AG20443 (cell line): Measurements from ENCODE around the gene YBEY.
"Not testable (repeated sequence)": the region's sequence is repeated elsewhere in the genome, so short reads cannot be mapped to it uniquely, and the experiment has no call there.

Source experiments
- DNase-seq: peaks from one replicate; pipeline ENCODE4 v3.0.0; 2012; ENCODE audit warnings: low spot score, mixed read lengths

Gene YBEY

GRCh38 chr21:46304955-46305354 is 18.8 kb downstream of the YBEY start:
- no peak for DNase-seq

DNA sequence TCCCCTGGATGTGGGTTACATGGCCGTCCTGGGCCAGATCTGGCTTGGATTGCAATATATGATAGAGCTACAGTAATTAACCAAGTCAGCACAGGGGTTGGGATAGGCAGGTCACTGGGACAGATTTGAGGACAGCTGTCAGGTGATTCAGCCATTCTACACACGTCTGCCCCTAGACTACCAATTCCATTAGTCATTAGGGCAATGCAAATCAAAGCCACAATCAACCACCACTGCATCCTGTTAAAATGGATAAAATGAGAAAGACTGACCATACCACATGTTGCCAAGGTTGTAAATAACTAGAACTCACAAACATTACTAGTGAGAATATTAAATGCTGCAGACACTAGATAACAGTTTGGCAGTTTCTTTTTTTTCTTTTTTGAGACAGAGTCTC is 21.5 kb downstream of the YBEY start:
- no peak for DNase-seq

DNA sequence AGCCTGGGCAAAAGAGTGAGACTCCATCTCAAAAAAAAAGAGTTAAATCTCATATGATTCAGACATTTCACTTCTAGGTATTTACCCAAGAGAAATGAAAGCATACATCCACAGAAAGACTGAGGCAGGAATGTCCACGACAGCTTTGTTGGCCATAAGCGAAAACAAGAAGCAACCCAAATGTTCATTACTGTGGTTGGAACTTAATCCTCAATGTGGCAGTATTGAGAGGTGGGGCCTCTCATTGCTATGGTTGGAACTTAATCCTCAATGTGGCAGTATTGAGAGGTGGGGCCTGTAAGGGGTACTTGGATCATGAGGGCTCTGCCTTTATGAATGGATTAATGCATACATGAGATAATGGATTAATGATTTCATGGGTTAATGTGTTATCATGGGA is 22.3 kb downstream of the YBEY start:
- DNase-seq = no peak

DNA sequence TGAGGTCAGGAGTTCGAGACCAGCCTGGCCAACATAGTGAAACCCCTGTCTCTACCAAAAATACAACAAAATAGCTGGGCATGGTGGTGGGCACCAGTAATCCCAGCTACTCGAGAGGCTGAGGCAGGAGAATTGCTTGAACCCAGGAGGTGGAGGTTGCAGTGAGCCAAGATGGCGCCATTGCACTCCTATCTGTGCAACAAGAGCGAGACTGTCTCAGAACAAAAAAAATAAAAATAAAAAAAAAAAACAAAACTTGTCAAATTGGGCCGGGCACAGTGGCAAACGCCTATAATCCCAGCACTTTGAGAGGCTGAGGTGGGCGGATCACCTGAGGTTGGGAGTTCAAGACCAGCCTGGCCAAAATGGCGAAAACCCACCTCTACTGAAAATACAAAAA is 24.1 kb downstream of the YBEY start:
- DNase-seq = not testable (repeated sequence)

- no peak for DNase-seq
Observed at GRCh38 chr21:46311568-46311967, 25.4 kb downstream of the YBEY start.

DNA sequence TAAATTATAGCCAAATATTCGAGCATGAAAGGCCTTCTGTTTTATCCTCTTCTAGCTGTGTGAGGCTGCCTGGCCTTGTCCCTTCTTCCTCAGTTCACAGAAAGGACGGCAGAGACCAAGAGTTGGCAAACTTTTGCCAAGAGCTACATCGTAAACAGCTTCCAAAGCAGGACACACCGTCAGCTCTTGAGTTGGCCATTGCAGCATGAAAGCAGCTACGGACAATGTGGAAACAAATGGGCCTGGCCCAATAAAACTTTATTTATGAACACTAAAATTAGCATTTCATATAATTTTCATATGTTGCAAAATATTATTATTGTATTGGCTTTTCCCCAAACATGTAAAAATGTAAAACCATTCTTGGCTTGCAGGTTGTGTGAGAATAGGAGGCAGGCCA is 26.8 kb downstream of the YBEY start:
- DNase-seq = no peak

DNA sequence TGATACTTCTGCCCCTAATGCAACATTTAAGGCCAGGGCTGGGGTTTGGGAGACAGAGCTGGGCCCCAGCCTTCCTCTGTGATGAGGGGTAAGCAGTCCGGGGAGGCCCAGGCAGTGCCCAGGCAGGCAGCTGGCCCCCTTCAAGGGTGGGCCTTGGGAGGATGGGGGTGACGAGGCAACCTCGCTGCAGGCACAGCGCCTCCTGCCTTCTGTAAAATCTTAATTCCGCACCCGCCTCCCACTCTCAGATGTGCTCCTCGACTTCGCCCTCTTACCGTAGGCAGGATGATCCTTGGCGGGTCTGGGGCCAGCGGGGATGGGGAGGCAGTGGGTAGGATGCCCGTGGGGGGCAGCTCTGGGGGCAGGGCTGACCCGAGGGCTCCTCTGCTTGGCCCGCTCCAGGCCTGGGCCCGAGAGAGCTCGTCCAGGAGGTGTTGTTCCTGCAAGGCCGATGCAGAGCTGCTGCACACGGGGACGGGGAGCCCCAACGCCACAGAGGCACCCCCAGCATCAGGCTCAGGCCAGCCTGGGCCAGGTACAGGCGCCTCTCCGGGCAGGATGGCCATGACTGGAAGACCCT is 28.4 kb downstream of the YBEY start:
- DNase-seq = no peak

- no peak for DNase-seq
Observed at GRCh38 chr21:46316708-46317324, 30.7 kb downstream of the YBEY start.

DNA sequence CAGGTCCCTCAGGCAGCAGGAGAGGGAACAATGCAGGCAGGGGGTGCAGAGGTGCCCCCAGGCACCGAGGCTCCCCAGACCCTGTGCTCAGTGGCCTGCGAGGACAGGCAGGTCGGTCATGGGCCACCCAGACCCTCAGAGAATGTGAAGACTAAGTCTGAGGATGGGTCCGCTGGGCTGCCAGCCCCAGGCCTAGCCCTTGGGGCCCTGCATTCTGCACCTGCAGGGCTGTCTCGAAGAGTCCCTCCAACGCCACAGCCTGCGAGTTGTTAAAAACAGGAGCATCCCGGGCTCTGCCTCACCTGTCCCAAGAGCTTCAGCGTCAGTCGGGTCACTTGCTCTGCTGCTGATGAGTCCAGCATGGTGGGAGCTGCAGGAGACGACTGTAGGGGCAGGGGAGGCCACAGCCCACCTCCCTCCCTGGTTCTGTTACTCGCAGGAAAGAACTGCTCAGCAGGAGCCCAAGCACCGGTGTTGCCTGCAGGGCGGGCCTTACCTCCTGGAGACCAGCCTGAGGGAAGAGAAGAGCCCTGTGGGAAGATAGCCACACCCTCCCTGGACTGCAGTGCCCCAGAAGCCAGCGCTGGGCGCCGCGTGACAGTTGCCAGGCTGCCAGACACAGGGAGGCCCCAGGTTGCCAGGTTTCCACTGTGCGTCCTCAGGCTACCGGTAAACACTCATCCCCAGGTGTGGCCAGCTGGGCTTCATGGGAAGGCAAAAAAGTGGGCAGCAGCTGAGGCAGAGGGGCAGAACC is 31.7 kb downstream of the YBEY start:
- DNase-seq = no peak

GRCh38 chr21:46318464-46318845 is 32.3 kb downstream of the YBEY start:
- no peak for DNase-seq

GRCh38 chr21:46319186-46319585 is 33.0 kb downstream of the YBEY start:
- no peak for DNase-seq

DNA sequence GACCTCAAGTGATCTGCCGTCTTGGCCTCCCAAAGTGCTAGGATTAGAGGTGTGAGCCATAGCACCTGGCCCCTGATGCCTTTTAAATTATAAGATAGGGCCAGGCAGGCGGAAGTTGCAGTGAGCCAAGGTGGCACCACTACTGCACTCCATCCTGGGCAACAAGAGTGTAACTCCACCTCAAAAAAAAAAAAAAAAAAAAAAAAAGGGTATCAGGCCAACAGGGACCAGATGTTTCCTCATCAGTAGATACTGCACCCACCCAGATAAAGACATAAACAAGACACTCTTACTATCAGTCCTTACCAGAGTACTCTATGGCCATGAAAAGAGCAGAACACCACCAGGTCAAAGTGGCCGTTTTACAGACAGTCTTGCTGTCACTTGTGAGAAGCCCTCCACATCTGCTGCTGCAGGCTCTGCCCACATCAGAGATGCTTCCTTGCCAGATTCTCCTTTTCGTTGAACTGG is 34.2 kb downstream of the YBEY start:
- DNase-seq = no peak

GRCh38 chr21:46322351-46323226 is 36.4 kb downstream of the YBEY start:
- DNase-seq = peak; percentile 40

DNA sequence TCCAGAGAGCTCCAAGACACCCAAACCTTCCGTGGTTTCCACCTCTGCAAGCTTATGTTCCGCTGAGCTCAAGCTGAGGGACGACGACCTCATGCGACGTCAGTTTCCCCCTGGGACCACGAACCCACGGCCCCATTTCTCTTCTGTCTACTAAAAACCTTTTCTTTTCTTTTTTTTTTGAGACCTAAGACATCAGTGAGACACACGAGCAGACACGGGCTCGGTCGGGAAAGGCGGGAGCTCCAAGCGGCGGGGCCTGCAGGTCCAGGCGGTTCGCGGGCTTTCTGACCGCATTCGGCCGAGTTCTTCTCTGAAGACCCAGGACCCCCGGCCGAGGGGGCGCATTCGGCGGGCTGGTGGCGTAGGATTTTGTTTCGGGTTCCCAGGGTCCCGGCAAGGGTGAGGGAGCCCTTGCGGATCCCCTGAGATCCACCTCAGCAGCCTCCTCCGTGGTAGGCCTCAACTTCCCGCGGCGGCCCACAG is 37.1 kb downstream of the YBEY start:
- no peak for DNase-seq

GRCh38 chr21:46323710-46324389 is 37.7 kb downstream of the YBEY start, which contains the start of the genes C21orf58 and PCNT:
Gene C21orf58, minus strand, starts transcription at chr21:46323870. Its CDS starts 1,132 bp downstream, at chr21:46322738.
Gene PCNT, plus strand, starts transcription at chr21:46324156. Its CDS starts 73 bp downstream, at chr21:46324229.
- DNase-seq = peak; percentile 100

- peak; percentile 100 for DNase-seq
Observed at GRCh38 chr21:46324390-46325072, 38.4 kb downstream of the YBEY start.

DNA sequence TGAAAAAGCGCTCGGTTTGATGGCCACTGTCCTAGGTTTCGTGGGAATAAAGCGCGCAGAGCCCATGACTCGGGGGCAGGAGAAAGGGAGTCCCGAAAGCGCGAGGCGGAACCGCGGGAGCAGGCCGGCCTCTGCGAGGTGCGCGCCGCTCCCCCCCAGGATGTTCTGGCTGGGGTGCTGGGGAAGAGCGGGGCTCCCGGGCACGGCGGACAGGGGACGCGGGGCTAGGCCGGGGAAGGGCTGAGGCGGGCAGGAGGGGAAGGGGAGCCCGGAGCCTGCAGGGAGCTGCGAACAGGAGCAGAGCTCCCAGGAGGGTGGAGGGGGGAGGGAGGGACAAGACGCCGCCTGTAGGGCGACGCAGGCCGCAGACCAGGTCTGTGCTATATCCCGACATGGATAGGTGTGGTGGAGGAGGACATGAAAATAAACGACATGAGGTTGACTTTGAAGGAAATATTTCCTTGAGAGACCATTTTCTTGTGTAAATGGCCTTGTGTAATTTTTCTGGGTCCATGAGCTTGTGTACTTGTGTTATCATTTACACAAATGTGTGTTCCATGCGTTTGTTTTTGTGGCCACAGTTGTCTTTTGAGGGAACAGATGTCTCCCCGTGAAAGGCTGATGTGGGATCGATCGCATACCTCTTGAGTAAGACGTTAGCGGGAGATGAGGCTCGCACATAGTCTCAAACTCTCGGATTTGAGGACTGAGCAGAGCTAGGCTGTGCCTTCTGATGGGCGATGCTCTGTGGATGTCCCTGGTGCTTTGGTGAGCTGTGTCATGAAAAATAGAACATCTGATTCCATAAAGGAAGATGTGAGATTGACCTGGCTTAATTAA is 39.2 kb downstream of the YBEY start:
- peak; percentile 60 for DNase-seq

DNA sequence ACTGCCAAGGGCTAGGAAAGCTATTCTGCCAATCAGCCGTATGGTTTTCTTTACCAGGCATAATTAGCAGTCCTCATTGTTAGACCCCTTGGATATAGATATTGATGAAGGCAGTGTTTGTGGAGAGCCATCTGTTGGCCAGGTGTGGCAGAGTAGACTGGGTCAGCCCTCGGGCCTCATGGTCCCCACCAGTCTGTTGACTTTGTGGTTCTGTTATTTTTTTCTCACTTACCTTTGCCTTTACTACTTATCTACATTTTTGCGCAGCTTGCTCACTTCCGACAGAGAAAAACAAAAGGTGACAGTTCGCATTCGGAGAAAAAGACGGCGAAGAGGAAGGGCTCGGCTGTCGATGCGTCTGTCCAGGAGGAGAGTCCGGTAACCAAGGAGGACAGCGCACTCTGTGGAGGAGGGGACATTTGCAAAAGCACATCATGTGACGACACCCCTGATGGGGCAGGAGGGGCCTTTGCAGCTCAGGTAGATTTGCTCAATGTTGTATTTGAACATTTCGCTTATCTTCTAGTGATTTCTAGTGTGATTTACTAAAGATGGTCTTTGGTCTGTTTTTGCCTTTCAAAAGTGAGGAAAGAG is 40.1 kb downstream of the YBEY start:
- no peak for DNase-seq

- no peak for DNase-seq
Observed at GRCh38 chr21:46327711-46328110, 41.6 kb downstream of the YBEY start.
